Progenitor cell of endocrine pancreas (in vitro differentiated cells): Measurements from ENCODE around the gene HOXC9. TPM values are rescaled to one million over a fixed set of nuclear protein-coding genes. Genes with fewer than 3 reads are reported as not detected.

Source experiments
- DNase-seq: peaks from one replicate; pipeline ENCODE4 v3.0.0; 2021; ENCODE audit warnings: low spot score; ENCODE audit not compliant: unreplicated experiment
- H3K27ac Mint-ChIP-seq: 2 replicates; pipeline ENCODE4 v1.8.0; 2021; ENCODE audit warnings: mild to moderate bottlenecking, moderate library complexity, mixed read lengths
- H3K27me3 Mint-ChIP-seq: 2 replicates; pipeline ENCODE4 v1.8.0; 2021; ENCODE audit warnings: mixed read lengths
- H3K36me3 Mint-ChIP-seq: 2 replicates; pipeline ENCODE4 v1.8.0; 2022; ENCODE audit warnings: mixed read lengths; ENCODE audit not compliant: insufficient read depth
- H3K4me1 Mint-ChIP-seq: 2 replicates; pipeline ENCODE4 v1.8.0; 2021; ENCODE audit warnings: low read depth, mixed read lengths
- H3K4me3 Mint-ChIP-seq: 2 replicates; pipeline ENCODE4 v1.8.0; 2021; ENCODE audit warnings: low read depth, mild to moderate bottlenecking, moderate library complexity, mixed read lengths
- H3K9me3 Mint-ChIP-seq: 2 replicates; pipeline ENCODE4 v1.8.0; 2021; ENCODE audit warnings: low read depth, mixed read lengths
- CTCF ChIP-seq: fragments of 200-600 bp; sonication (generic); IDR thresholded peaks from one replicate; pipeline ENCODE4 v1.5.0; 2021; ENCODE audit warnings: antibody characterized with exemption, mild to moderate bottlenecking; ENCODE audit not compliant: unreplicated experiment
- total RNA-seq: library from RNA; stranded (reverse); gene quantifications from 2 replicates; pipeline ENCODE4 v1.2.1, GENCODE V29; 2021

Gene HOXC9
- total RNA-seq, 1 donor from 2014 or later: not detected

DNA sequence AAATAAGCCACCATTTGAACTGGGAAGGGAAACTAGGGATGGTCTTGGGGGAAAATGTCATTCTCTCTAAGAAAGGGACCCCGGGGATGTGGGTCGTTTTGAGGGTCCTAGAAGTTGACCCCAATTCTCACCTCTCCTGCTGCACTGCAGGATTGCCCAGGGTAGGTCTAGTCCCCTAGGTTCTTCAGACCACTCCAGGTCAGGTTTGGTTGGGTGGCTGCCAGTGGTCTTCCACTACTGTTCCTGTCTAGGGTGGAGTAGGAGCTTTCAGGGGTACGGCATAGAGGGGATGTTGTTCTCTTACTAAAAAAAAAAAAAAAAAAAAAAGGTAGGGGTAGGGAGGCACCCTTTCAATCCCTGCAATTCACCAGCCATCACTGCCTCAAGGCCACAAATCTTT lies 16.1 kb downstream of the HOXC9 start:
- Mint-ChIP-seq H3K4me1 (peaks cover 6% of the 10 kb centered on the region), H3K9me3 (no peaks in the 10 kb centered on the region), H3K27me3 (peaks cover 92% of the 10 kb centered on the region), H3K4me3 (no peak overlapping the region), H3K27ac (no peak overlapping the region), H3K36me3 (no peaks in the 10 kb centered on the region)
- TF ChIP-seq CTCF: no peak
- no peak for DNase-seq

DNA sequence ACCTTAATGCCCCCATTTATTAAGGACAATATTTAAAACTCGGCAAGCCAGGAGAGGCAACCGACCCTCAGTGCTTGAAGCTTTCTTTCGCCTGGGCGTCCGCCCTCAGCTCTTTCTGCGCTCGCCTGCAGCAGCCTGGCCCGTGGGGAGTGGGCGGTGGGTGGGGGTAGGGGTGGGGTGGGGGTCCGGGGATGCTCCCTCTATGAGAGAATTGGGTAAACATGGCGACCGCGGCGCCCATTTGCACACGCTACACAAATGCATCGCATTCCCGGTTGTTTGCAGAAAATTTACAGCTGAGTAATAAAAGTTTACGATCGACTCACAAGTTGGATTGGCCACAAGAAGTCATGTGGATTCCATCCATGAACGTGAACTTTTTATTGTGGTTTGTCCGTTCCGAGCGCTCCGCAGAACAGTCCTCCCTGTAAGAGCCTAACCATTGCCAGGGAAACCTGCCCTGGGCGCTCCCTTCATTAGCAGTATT lies 16.6 kb downstream of the HOXC9 start:
- H3K4me3 Mint-ChIP-seq: no peak overlapping the region
- H3K9me3 Mint-ChIP-seq: no peaks in the 10 kb centered on the region
- no peak overlapping the region for H3K27ac Mint-ChIP-seq
- H3K4me1 Mint-ChIP-seq: peaks cover 6% of the 10 kb centered on the region
- no peak for TF ChIP-seq CTCF
- peaks cover 92% of the 10 kb centered on the region for H3K27me3 Mint-ChIP-seq
- DNase-seq: no peak
- H3K36me3 Mint-ChIP-seq: no peaks in the 10 kb centered on the region

DNA sequence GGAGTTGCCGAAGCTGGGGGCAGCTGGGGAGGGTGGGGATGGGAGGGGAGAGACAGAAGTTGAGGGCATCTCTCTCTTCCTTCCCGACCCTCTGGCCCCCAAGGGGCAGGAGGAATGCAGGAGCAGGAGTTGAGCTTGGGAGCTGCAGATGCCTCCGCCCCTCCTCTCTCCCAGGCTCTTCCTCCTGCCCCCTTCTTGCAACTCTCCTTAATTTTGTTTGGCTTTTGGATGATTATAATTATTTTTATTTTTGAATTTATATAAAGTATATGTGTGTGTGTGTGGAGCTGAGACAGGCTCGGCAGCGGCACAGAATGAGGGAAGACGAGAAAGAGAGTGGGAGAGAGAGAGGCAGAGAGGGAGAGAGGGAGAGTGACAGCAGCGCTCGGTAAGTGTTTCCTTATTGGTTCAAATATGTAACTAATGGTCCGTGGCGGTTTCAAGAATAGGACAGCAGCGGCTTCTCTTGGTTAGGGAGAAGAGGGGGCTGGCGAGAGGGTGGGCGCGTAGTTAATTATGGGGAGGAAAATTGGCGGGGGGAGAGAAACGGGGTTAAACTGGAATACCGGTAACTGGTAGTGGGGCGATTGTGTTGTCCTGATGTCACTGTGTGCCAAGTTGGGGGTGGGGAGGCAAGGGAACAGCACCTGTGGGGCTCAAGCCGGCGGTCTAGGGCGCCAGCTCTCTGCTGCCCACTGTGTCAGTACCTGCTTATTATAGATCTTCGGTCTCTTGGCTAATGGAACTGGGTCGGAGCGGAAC lies 17.2 kb downstream of the HOXC9 start:
- TF ChIP-seq CTCF: no peak
- Mint-ChIP-seq H3K27me3 (peaks cover 92% of the 10 kb centered on the region), H3K4me3 (peak overlapping the region; percentile 38), H3K36me3 (no peaks in the 10 kb centered on the region), H3K4me1 (peaks cover 6% of the 10 kb centered on the region), H3K27ac (peak overlapping the region; percentile 16), H3K9me3 (no peaks in the 10 kb centered on the region)
- DNase-seq: no peak

- H3K4me3 Mint-ChIP-seq: peak overlapping the region; percentile 38
Observed at GRCh38 chr12:54017878-54018467, 18.0 kb downstream of the HOXC9 start.

More at GRCh38 chr12:54017878-54018467, 18.0 kb downstream of the HOXC9 start:
- Mint-ChIP-seq H3K9me3 (no peaks in the 10 kb centered on the region), H3K27ac (peak overlapping the region; percentile 16), H3K36me3 (no peaks in the 10 kb centered on the region), H3K27me3 (peaks cover 92% of the 10 kb centered on the region), H3K4me1 (peaks cover 6% of the 10 kb centered on the region)
- no peak for TF ChIP-seq CTCF
- no peak for DNase-seq
